MV-4-11 (cell line): ENCODE data around the gene SSH2.

Experiments
- DNase-seq: peaks from one replicate; lab custom pipeline; 2025; lab: John Stamatoyannopoulos, UW

SSH2 gene

GRCh38 chr17:29776026-29776425 is 154.0 kb downstream of the SSH2 start:
- DNase-seq: no peak

- DNase-seq: no peak
Observed at GRCh38 chr17:29772981-29773380, 157.0 kb downstream of the SSH2 start.

GRCh38 chr17:29771546-29771945 is 158.5 kb downstream of the SSH2 start:
- DNase-seq: no peak

GRCh38 chr17:29769225-29769624 is 160.8 kb downstream of the SSH2 start:
- DNase-seq: no peak

- DNase-seq: no peak
Observed at GRCh38 chr17:29766796-29767327, 163.2 kb downstream of the SSH2 start.

- no peak for DNase-seq
Observed at GRCh38 chr17:29764748-29765147, 165.3 kb downstream of the SSH2 start.

- no peak for DNase-seq
Observed at GRCh38 chr17:29764217-29764616, 165.8 kb downstream of the SSH2 start.

- no peak for DNase-seq
Observed at GRCh38 chr17:29763273-29763672, 166.8 kb downstream of the SSH2 start.

GRCh38 chr17:29761040-29761761 is 168.8 kb downstream of the SSH2 start:
- DNase-seq: peak; percentile 81

GRCh38 chr17:29760279-29761039 is 169.6 kb downstream of the SSH2 start:
- DNase-seq: peak; percentile 46

GRCh38 chr17:29758255-29758654 is 171.8 kb downstream of the SSH2 start:
- DNase-seq: no peak

GRCh38 chr17:29757788-29758187 is 172.2 kb downstream of the SSH2 start:
- no peak for DNase-seq

GRCh38 chr17:29753845-29754439 is 176.1 kb downstream of the SSH2 start:
- no peak for DNase-seq

- DNase-seq: no peak
Observed at GRCh38 chr17:29749045-29749825, 180.8 kb downstream of the SSH2 start.

GRCh38 chr17:29748400-29748799 is 181.6 kb downstream of the SSH2 start:
- no peak for DNase-seq

- no peak for DNase-seq
Observed at GRCh38 chr17:29747660-29748059, 182.4 kb downstream of the SSH2 start.

GRCh38 chr17:29746669-29747068 is 183.4 kb downstream of the SSH2 start:
- no peak for DNase-seq

GRCh38 chr17:29744121-29744520 is 185.9 kb downstream of the SSH2 start:
- DNase-seq: no peak

GRCh38 chr17:29742210-29742513 is 187.9 kb downstream of the SSH2 start:
- no peak for DNase-seq

- DNase-seq: no peak
Observed at GRCh38 chr17:29740017-29740416, 190.0 kb downstream of the SSH2 start.

GRCh38 chr17:29734640-29735039 is 195.4 kb downstream of the SSH2 start:
- DNase-seq: no peak

GRCh38 chr17:29733166-29733565 is 196.9 kb downstream of the SSH2 start:
- no peak for DNase-seq
